GM12878 (cell line): ENCODE results near the gene CTNNA1. TPM values are rescaled to one million over a fixed set of nuclear protein-coding genes. Genes with fewer than 3 reads are reported as not detected.

Experiments used
- ATAC-seq: fragments of 200-7000 bp; cut with Tn5 transposase; 3 replicates; pipeline ENCODE4 v1.9.1; 2020; ENCODE audit warnings: mild to moderate bottlenecking, moderate library complexity
- BruUV-seq: library from RNA; stranded (reverse); fragments of 400-500 nt; replicated peaks from 2 replicates; lab custom pipeline; 2021; lab: Mats Ljungman, UMichigan
- CTCF ChIA-PET: fragments of 300-600 bp; sonication (Branson Sonifier 250); formaldehyde crosslinking; extraction: SDS; loops from one replicate; lab custom pipeline; 2021; ENCODE audit warnings: inconsistent platforms; lab: Yijun Ruan, JAX
- POLR2A ChIA-PET: fragments of 350-600 bp; formaldehyde crosslinking; extraction: SDS; loops from one replicate; lab custom pipeline; 2021; ENCODE audit warnings: inconsistent platforms; lab: Charles Lee
- RAD21 ChIA-PET: fragments of 300-600 bp; sonication (Branson Sonifier 250); formaldehyde crosslinking; loops from one replicate; lab custom pipeline; 2023; ENCODE audit warnings: antibody characterized with exemption; ENCODE audit not compliant: unreplicated experiment; lab: Charles Lee
- SMC1A ChIA-PET: fragments of 300-600 bp; sonication (Branson Sonifier 250); formaldehyde crosslinking; loops from one replicate; lab custom pipeline; 2023; ENCODE audit not compliant: unreplicated experiment, uncharacterized antibody; lab: Charles Lee
- DNase-seq: peaks from one replicate; pipeline ENCODE4 v3.0.0-alpha.2; 2011; ENCODE audit warnings: low read depth, low spot score
- FAIRE-seq: peaks from 3 replicates; lab custom pipeline; 2011; peaks lifted over from hg19 to GRCh38; lab: Jason Lieb, UNC
- H2AFZ ChIP-seq: 2 replicates; pipeline ENCODE4 v1.6.0; 2011; ENCODE audit warnings: low read depth, low read length, control low read depth; ENCODE audit not compliant: control insufficient read depth
- H3K27ac ChIP-seq: 2 replicates; pipeline ENCODE4 v1.5.1; 2011; ENCODE audit warnings: control low read depth; ENCODE audit not compliant: control insufficient read depth, insufficient read depth
- H3K27me3 ChIP-seq, 2 experiments: replicated peaks in 1 of 2; 2 replicates each; pipeline versions ENCODE4 v1.6.0 to v1.6.1; 2011; ENCODE audit warnings: low read length in 1 of 2; ENCODE audit not compliant: control insufficient read depth in 2 of 2, insufficient read depth in 2 of 2
- H3K36me3 ChIP-seq, 2 experiments: 2 replicates each; pipeline ENCODE4 v1.5.1; 2011; ENCODE audit warnings: low read length in 1 of 2; ENCODE audit not compliant: control insufficient read depth in 2 of 2, insufficient read depth in 2 of 2
- H3K4me1 ChIP-seq: 2 replicates; pipeline ENCODE4 v1.6.1; 2011; ENCODE audit warnings: mild to moderate bottlenecking, low read length, moderate library complexity, mixed read lengths; ENCODE audit not compliant: control insufficient read depth, insufficient read depth
- H3K4me2 ChIP-seq: 2 replicates; pipeline ENCODE4 v1.6.0; 2011; ENCODE audit warnings: control low read depth; ENCODE audit not compliant: control insufficient read depth, insufficient read depth
- H3K4me3 ChIP-seq: fragments of 200-600 bp; sonication (generic); 2 replicates; pipeline ENCODE4 v1.5.1; 2016
- H3K79me2 ChIP-seq: 2 replicates; pipeline ENCODE4 v1.6.0; 2011; ENCODE audit warnings: low read length; ENCODE audit not compliant: control insufficient read depth, insufficient read depth
- H3K9ac ChIP-seq: 2 replicates; pipeline ENCODE4 v1.8.0; 2011; ENCODE audit warnings: low read length, control low read depth, mixed read lengths; ENCODE audit not compliant: control insufficient read depth, insufficient read depth
- H3K9me3 ChIP-seq: replicated peaks from 3 replicates; pipeline ENCODE4 v1.5.1; 2011; ENCODE audit warnings: mild to moderate bottlenecking, low read length; ENCODE audit not compliant: control insufficient read depth, insufficient read depth
- H4K20me1 ChIP-seq: 2 replicates; pipeline ENCODE4 v1.6.0; 2011; ENCODE audit not compliant: control insufficient read depth, insufficient read depth
- CBX3 ChIP-seq: fragments of 200-600 bp; sonication (generic); IDR thresholded peaks from 2 replicates; pipeline ENCODE4 v1.6.1; 2016; ENCODE audit warnings: low read depth, borderline replicate concordance
- NFYA ChIP-seq: IDR thresholded peaks from 2 replicates; pipeline ENCODE4 v1.6.1; 2011; ENCODE audit warnings: low read depth, mild to moderate bottlenecking, low read length, improper control_type of control experiment, borderline replicate concordance
- NR2F1 ChIP-seq: fragments of 450-650 bp; conservative IDR thresholded peaks from 2 replicates; pipeline ENCODE4 v1.6.1; 2017; ENCODE audit warnings: mild to moderate bottlenecking
- RBBP5 ChIP-seq: fragments of 200-600 bp; sonication (generic); conservative IDR thresholded peaks from 2 replicates; pipeline ENCODE4 v1.6.1; 2016
- STAT1 ChIP-seq: fragments of 450-650 bp; conservative IDR thresholded peaks from 2 replicates; pipeline ENCODE4 v1.6.1; 2014; ENCODE audit warnings: antibody characterized with exemption, mild to moderate bottlenecking
- STAT3 ChIP-seq: IDR thresholded peaks from 2 replicates; pipeline ENCODE4 v1.6.1; 2011; ENCODE audit warnings: low read depth, low read length, improper control_type of control experiment
- ZNF217 ChIP-seq: fragments of 450-650 bp; IDR thresholded peaks from 2 replicates; pipeline ENCODE4 v1.6.1; 2017; ENCODE audit warnings: antibody characterized with exemption, mild to moderate bottlenecking
- ZNF274 ChIP-seq: IDR thresholded peaks from one replicate; pipeline ENCODE4 v1.8.0; 2011; ENCODE audit not compliant: insufficient read length, insufficient read depth
- WGBS: methylation state at CpG from one replicate; pipeline ENCODE4 v1.1.6; 2016; ENCODE audit warnings: low lambda C conversion rate; ENCODE audit not compliant: insufficient replicate concordance, insufficient coverage; ENCODE audit errors: missing lambda C conversion rate; 5-methylcytosine and 5-hydroxymethylcytosine counted together
- in situ Hi-C: fragments of 300-500 bp; cut with MboI; formaldehyde crosslinking; loops from 9 replicates; pipeline ENCODE4 v1.14.3; 2018; ENCODE audit warnings: mixed read lengths
- intact Hi-C: fragments of 100-400 bp; cut with micrococcal nuclease; formaldehyde crosslinking; loops from one replicate; pipeline ENCODE4 v1.14.2; 2022; ENCODE audit not compliant: unreplicated experiment
- polyA plus RNA-seq, 11 experiments: library from polyadenylated mRNA; depleted of rRNA in 4 of 11; unstranded in 6 of 11; stranded (reverse) in 5 of 11; fragments of >200 nt; fragmentation: Nextera tagmentation in 4 of 11; fragmentation: Illumina TruSeq in 1 of 11; extraction: Ambion mirVana in 4 of 11; extraction: Trizol in 1 of 11; gene quantifications; 1 replicate in 1 of 11; 2 replicates in 10 of 11; pipeline versions ENCODE4 v1.2.1 to v1.2.3, GENCODE V29; 2011 to 2016; ENCODE audit warnings: inconsistent platforms in 2 of 11, missing spikeins in 2 of 11, low read depth in 1 of 11
- total RNA-seq, 4 experiments: library from RNA; depleted of rRNA in 3 of 4; stranded (reverse); fragments of >200 nt in 3 of 4; fragmentation: Illumina TruSeq in 1 of 4; extraction: Trizol in 1 of 4; gene quantifications; 2 replicates each; pipeline versions ENCODE4 v1.2.1 to v1.2.3, GENCODE V29; 2013 to 2021
- TF ChIP-seq, protein P1 (sequence below): fragments of 450-650 bp; IDR thresholded peaks from 2 replicates; pipeline ENCODE4 v1.6.1; 2018; ENCODE audit warnings: mild to moderate bottlenecking, low read depth, moderate library complexity; ENCODE audit not compliant: partially characterized antibody
- TF ChIP-seq, protein P2 (sequence below): fragments of 450-650 bp; IDR thresholded peaks from 2 replicates; pipeline ENCODE4 v1.6.1; 2017; ENCODE audit warnings: mild to moderate bottlenecking, moderate library complexity

The CTNNA1 gene
- total and polyA plus RNA-seq, 10 of the 15 experiments (the other 5 are each of a cell fraction or from before 2014, with no cell fraction given): 32.6 to 104 (median 57.7) TPM

DNA sequence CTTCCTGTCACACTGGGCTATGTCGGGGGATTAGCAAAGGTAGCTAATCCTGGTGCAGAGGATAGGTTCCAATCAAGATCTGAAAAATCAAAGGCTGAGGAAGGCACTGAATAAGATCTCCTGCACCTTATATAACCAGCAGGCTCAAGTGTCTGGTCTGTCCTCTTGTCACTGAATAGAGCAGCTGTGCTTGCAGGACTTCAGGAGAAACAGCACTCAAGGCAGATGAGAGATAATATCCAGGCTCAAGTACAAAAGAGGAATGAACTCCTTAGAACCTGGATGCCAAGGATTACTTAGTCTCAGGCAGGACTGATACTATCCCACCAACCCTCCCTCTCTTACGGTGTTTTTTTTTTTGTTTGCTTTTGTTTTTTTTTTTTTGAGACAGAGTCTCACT lies 230.8 kb downstream of the CTNNA1 start:
- no peak for ATAC-seq
- no TSS peak for BruUV-seq
- Histone ChIP-seq H3K27ac (no peak overlapping the region), H3K79me2 (no peaks in the 10 kb centered on the region), H2AFZ (no peak overlapping the region), H3K36me3 (no peaks in the 10 kb centered on the region), H4K20me1 (no peaks in the 10 kb centered on the region)
- POLR2A ChIA-PET: no interaction called here
- TF ChIP-seq, protein P1, sequence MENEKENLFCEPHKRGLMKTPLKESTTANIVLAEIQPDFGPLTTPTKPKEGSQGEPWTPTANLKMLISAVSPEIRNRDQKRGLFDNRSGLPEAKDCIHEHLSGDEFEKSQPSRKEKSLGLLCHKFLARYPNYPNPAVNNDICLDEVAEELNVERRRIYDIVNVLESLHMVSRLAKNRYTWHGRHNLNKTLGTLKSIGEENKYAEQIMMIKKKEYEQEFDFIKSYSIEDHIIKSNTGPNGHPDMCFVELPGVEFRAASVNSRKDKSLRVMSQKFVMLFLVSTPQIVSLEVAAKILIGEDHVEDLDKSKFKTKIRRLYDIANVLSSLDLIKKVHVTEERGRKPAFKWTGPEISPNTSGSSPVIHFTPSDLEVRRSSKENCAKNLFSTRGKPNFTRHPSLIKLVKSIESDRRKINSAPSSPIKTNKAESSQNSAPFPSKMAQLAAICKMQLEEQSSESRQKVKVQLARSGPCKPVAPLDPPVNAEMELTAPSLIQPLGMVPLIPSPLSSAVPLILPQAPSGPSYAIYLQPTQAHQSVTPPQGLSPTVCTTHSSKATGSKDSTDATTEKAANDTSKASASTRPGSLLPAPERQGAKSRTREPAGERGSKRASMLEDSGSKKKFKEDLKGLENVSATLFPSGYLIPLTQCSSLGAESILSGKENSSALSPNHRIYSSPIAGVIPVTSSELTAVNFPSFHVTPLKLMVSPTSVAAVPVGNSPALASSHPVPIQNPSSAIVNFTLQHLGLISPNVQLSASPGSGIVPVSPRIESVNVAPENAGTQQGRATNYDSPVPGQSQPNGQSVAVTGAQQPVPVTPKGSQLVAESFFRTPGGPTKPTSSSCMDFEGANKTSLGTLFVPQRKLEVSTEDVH: no peak
- TF ChIP-seq NR2F1 (no peak), CBX3 (no peak), NFYA (no peak), ZNF217 (no peak), ZNF274 (no peak), STAT1 (no peak), STAT3 (no peak), RBBP5 (no peak)
- TF ChIP-seq, protein P2, sequence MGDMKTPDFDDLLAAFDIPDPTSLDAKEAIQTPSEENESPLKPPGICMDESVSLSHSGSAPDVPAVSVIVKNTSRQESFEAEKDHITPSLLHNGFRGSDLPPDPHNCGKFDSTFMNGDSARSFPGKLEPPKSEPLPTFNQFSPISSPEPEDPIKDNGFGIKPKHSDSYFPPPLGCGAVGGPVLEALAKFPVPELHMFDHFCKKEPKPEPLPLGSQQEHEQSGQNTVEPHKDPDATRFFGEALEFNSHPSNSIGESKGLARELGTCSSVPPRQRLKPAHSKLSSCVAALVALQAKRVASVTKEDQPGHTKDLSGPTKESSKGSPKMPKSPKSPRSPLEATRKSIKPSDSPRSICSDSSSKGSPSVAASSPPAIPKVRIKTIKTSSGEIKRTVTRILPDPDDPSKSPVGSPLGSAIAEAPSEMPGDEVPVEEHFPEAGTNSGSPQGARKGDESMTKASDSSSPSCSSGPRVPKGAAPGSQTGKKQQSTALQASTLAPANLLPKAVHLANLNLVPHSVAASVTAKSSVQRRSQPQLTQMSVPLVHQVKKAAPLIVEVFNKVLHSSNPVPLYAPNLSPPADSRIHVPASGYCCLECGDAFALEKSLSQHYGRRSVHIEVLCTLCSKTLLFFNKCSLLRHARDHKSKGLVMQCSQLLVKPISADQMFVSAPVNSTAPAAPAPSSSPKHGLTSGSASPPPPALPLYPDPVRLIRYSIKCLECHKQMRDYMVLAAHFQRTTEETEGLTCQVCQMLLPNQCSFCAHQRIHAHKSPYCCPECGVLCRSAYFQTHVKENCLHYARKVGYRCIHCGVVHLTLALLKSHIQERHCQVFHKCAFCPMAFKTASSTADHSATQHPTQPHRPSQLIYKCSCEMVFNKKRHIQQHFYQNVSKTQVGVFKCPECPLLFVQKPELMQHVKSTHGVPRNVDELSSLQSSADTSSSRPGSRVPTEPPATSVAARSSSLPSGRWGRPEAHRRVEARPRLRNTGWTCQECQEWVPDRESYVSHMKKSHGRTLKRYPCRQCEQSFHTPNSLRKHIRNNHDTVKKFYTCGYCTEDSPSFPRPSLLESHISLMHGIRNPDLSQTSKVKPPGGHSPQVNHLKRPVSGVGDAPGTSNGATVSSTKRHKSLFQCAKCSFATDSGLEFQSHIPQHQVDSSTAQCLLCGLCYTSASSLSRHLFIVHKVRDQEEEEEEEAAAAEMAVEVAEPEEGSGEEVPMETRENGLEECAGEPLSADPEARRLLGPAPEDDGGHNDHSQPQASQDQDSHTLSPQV: no peak
- TF ChIP-seq, all 136 proteins: peak for 0
- ChIA-PET CTCF (interaction anchor here (1.1 kb wide), 1 partner anchor 8 kb away, joined by 3 read pairs; no protein-coding TSS in a partner anchor), RAD21 (no interaction called here), SMC1A (interaction anchor here (0.6 kb wide), 1 partner anchor 261 kb away, joined by 3 read pairs; no protein-coding TSS in a partner anchor)
- in situ Hi-C loops (no loop called here), intact Hi-C loops (no loop called here)
- Histone ChIP-seq H3K4me1 (no peaks in the 10 kb centered on the region), H3K9me3 (no peaks in the 10 kb centered on the region), H3K9ac (no peak overlapping the region), H3K4me3 (no peak overlapping the region), H3K4me2 (no peak overlapping the region), H3K27me3 (no peaks in the 10 kb centered on the region)
- no peak for DNase-seq
- no peak for FAIRE-seq
- WGBS: 70% methylated on average over 2 of the region's 2 CpGs

Other genes with a start within 250 kb of the CTNNA1 start
- 98.2 and 109 TPM in 2 replicates for gene ETF1, start 210.2 kb upstream of the CTNNA1 start, total RNA-seq (2014; rRNA removed)
- 110 and 128 TPM in 2 replicates for gene ETF1, start 210.2 kb upstream of the CTNNA1 start, total RNA-seq (2014; rRNA removed; fragmentation: Illumina TruSeq; extraction: Trizol)
- gene ETF1, start 210.2 kb upstream of the CTNNA1 start, total RNA-seq (2021): 130 and 138 TPM in 2 replicates
- gene ETF1, start 210.2 kb upstream of the CTNNA1 start, polyA plus RNA-seq (2011; rRNA removed): 77.4 and 106 TPM in 2 replicates
- 145 and 187 TPM in 2 replicates for gene ETF1, start 210.2 kb upstream of the CTNNA1 start, polyA plus RNA-seq (2014; fragmentation: Illumina TruSeq; extraction: Trizol)
- 10 to 100 TPM; 29.8 to 44.9 TPM for gene ETF1, start 210.2 kb upstream of the CTNNA1 start, polyA plus RNA-seq (2014; fragmentation: Nextera tagmentation; extraction: Ambion mirVana)
- gene ETF1, start 210.2 kb upstream of the CTNNA1 start, polyA plus RNA-seq (2014; rRNA removed): 84.5 and 123 TPM in 2 replicates
- 100 to 1,000 TPM; 106 to 111 TPM for gene ETF1, start 210.2 kb upstream of the CTNNA1 start, polyA plus RNA-seq (2016; fragmentation: Nextera tagmentation; extraction: Ambion mirVana)
- gene HSPA9, start 178.0 kb upstream of the CTNNA1 start, total RNA-seq (2014; rRNA removed): 412 and 440 TPM in 2 replicates
- gene HSPA9, start 178.0 kb upstream of the CTNNA1 start, total RNA-seq (2014; rRNA removed; fragmentation: Illumina TruSeq; extraction: Trizol): 386 and 395 TPM in 2 replicates
- 307 and 347 TPM in 2 replicates for gene HSPA9, start 178.0 kb upstream of the CTNNA1 start, total RNA-seq (2021)
- gene HSPA9, start 178.0 kb upstream of the CTNNA1 start, polyA plus RNA-seq (2011; rRNA removed): 253 and 311 TPM in 2 replicates
- 357 and 449 TPM in 2 replicates for gene HSPA9, start 178.0 kb upstream of the CTNNA1 start, polyA plus RNA-seq (2014; fragmentation: Illumina TruSeq; extraction: Trizol)
- 100 to 1,000 TPM; 145 to 294 TPM for gene HSPA9, start 178.0 kb upstream of the CTNNA1 start, polyA plus RNA-seq (2014; fragmentation: Nextera tagmentation; extraction: Ambion mirVana)
- gene HSPA9, start 178.0 kb upstream of the CTNNA1 start, polyA plus RNA-seq (2014; rRNA removed): 329 and 337 TPM in 2 replicates
- gene HSPA9, start 178.0 kb upstream of the CTNNA1 start, polyA plus RNA-seq (2016; fragmentation: Nextera tagmentation; extraction: Ambion mirVana): 100 to 1,000 TPM; 440 to 455 TPM
- 0.05 and 0.06 TPM in 2 replicates for gene LRRTM2, start 121.9 kb downstream of the CTNNA1 start, total RNA-seq (2014; rRNA removed)
- 0.04 and 0.05 TPM in 2 replicates for gene LRRTM2, start 121.9 kb downstream of the CTNNA1 start, total RNA-seq (2014; rRNA removed; fragmentation: Illumina TruSeq; extraction: Trizol)
- gene LRRTM2, start 121.9 kb downstream of the CTNNA1 start, total RNA-seq (2021): 0.05 TPM in 1 of 2 replicates, not detected in the other
- 0.07 and 0.08 TPM in 2 replicates for gene LRRTM2, start 121.9 kb downstream of the CTNNA1 start, polyA plus RNA-seq (2011; rRNA removed)
- 0.04 and 0.27 TPM in 2 replicates for gene LRRTM2, start 121.9 kb downstream of the CTNNA1 start, polyA plus RNA-seq (2014; fragmentation: Illumina TruSeq; extraction: Trizol)
- gene LRRTM2, start 121.9 kb downstream of the CTNNA1 start, polyA plus RNA-seq (2014; fragmentation: Nextera tagmentation; extraction: Ambion mirVana): not detected
- gene LRRTM2, start 121.9 kb downstream of the CTNNA1 start, polyA plus RNA-seq (2014; rRNA removed): 0.06 and 0.10 TPM in 2 replicates
- under 1 TPM; 0.11 to 0.14 TPM for gene LRRTM2, start 121.9 kb downstream of the CTNNA1 start, polyA plus RNA-seq (2016; fragmentation: Nextera tagmentation; extraction: Ambion mirVana)